Ishikawa (cell line): ENCODE results near the gene CEP131.

Experiments used
- CEBPB ChIP-seq: IDR thresholded peaks from 2 replicates; pipeline ENCODE4 v1.6.1; 2012
- CREB1 ChIP-seq: IDR thresholded peaks from 2 replicates; pipeline ENCODE4 v1.6.1; 2012; ENCODE audit warnings: low read depth
- EGR1 ChIP-seq: IDR thresholded peaks from 2 replicates; pipeline ENCODE4 v1.6.1; 2012
- EP300 ChIP-seq: IDR thresholded peaks from 2 replicates; pipeline ENCODE4 v1.6.1; 2012; ENCODE audit warnings: borderline replicate concordance
- FOXM1 ChIP-seq: IDR thresholded peaks from 2 replicates; pipeline ENCODE4 v1.6.1; 2012; ENCODE audit warnings: low read depth, borderline replicate concordance
- NFIC ChIP-seq: IDR thresholded peaks from 2 replicates; pipeline ENCODE4 v1.6.1; 2012
- RAD21 ChIP-seq: IDR thresholded peaks from 2 replicates; pipeline ENCODE4 v1.6.1; 2012; ENCODE audit warnings: low read depth
- TAF1 ChIP-seq: IDR thresholded peaks from 2 replicates; pipeline ENCODE4 v1.6.1; 2012; ENCODE audit warnings: low read depth, mild to moderate bottlenecking
- TCF12 ChIP-seq: IDR thresholded peaks from 2 replicates; pipeline ENCODE4 v1.6.1; 2012; ENCODE audit warnings: low read depth
- TEAD4 ChIP-seq: IDR thresholded peaks from 2 replicates; pipeline ENCODE4 v1.6.1; 2012
- YY1 ChIP-seq: IDR thresholded peaks from 2 replicates; pipeline ENCODE4 v1.6.1; 2012; ENCODE audit warnings: low read depth
- ZBTB7A ChIP-seq: IDR thresholded peaks from 2 replicates; pipeline ENCODE4 v1.6.1; 2012; ENCODE audit warnings: low read depth
- TF ChIP-seq, protein P1 (sequence below): IDR thresholded peaks from 2 replicates; pipeline ENCODE4 v1.6.1; 2012; ENCODE audit warnings: low read depth, mild to moderate bottlenecking
- TF ChIP-seq, protein P2 (sequence below): IDR thresholded peaks from 2 replicates; pipeline ENCODE4 v1.6.1; 2012
- TF ChIP-seq, protein P3 (sequence below): IDR thresholded peaks from 2 replicates; pipeline ENCODE4 v1.6.1; 2012

CEP131 gene

DNA sequence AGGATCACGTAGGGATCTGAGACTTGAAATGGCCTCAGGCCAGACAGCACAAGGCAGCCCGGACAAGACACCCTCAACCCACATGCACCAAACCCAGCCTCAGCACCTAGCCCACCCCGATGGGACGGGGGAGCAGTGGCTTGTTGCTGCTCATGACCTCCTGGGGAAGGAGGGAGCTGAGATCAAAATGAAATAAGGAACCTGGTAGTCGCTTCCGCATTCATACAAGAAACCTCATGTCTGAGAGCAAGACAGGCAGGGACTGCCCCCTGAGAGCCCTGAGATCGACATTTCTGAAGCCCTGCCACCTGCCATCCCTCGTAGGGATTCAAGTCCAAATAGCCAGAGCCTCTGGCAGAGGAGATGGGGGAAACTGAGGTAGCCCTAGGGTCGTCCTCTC is 5.7 kb upstream of the CEP131 start:
- no peak for TF ChIP-seq ZBTB7A
- TF ChIP-seq EP300, result no peak
- TF ChIP-seq, protein P1, sequence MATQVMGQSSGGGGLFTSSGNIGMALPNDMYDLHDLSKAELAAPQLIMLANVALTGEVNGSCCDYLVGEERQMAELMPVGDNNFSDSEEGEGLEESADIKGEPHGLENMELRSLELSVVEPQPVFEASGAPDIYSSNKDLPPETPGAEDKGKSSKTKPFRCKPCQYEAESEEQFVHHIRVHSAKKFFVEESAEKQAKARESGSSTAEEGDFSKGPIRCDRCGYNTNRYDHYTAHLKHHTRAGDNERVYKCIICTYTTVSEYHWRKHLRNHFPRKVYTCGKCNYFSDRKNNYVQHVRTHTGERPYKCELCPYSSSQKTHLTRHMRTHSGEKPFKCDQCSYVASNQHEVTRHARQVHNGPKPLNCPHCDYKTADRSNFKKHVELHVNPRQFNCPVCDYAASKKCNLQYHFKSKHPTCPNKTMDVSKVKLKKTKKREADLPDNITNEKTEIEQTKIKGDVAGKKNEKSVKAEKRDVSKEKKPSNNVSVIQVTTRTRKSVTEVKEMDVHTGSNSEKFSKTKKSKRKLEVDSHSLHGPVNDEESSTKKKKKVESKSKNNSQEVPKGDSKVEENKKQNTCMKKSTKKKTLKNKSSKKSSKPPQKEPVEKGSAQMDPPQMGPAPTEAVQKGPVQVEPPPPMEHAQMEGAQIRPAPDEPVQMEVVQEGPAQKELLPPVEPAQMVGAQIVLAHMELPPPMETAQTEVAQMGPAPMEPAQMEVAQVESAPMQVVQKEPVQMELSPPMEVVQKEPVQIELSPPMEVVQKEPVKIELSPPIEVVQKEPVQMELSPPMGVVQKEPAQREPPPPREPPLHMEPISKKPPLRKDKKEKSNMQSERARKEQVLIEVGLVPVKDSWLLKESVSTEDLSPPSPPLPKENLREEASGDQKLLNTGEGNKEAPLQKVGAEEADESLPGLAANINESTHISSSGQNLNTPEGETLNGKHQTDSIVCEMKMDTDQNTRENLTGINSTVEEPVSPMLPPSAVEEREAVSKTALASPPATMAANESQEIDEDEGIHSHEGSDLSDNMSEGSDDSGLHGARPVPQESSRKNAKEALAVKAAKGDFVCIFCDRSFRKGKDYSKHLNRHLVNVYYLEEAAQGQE, result no peak
- TF ChIP-seq FOXM1, result no peak
- TF ChIP-seq RAD21, result no peak
- TF ChIP-seq TCF12, result no peak
- no peak for TF ChIP-seq NFIC
- TF ChIP-seq EGR1, result no peak
- no peak for TF ChIP-seq YY1
- TF ChIP-seq, protein P2, sequence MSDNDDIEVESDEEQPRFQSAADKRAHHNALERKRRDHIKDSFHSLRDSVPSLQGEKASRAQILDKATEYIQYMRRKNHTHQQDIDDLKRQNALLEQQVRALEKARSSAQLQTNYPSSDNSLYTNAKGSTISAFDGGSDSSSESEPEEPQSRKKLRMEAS, result no peak
- no peak for TF ChIP-seq TEAD4
- TF ChIP-seq CEBPB, result no peak
- TF ChIP-seq TAF1, result no peak
- TF ChIP-seq CREB1, result no peak
- TF ChIP-seq, protein P3, sequence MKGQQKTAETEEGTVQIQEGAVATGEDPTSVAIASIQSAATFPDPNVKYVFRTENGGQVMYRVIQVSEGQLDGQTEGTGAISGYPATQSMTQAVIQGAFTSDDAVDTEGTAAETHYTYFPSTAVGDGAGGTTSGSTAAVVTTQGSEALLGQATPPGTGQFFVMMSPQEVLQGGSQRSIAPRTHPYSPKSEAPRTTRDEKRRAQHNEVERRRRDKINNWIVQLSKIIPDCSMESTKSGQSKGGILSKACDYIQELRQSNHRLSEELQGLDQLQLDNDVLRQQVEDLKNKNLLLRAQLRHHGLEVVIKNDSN, result no peak

DNA sequence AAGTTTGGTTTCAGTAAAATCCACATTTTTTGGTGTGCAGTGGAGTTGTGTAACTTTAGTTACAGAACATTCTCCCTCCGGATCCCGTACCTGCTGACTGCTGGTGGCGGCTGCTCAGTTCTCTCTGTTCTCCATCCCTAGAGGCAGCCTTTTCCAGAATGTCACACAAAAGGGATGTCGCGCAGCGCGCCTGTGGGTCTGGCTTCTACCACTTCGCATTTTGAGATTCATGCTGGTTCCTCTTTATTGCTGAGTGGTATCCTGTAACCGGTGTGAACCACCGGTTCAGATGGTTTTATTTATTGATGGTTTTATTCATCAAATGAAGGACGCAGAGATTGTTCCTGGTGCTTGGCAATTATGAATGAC is 981 bp upstream of the CEP131 start:
- TF ChIP-seq TAF1, result no peak
- no peak for TF ChIP-seq EGR1
- TF ChIP-seq, protein P2, result no peak
- no peak for TF ChIP-seq FOXM1
- no peak for TF ChIP-seq EP300
- no peak for TF ChIP-seq NFIC
- TF ChIP-seq CREB1, result no peak
- TF ChIP-seq, protein P3, result no peak
- TF ChIP-seq YY1, result no peak
- TF ChIP-seq ZBTB7A, result no peak
- no peak for TF ChIP-seq TCF12
- TF ChIP-seq CEBPB, result no peak
- TF ChIP-seq, protein P1, result no peak
- TF ChIP-seq TEAD4, result no peak
- TF ChIP-seq RAD21, result no peak

DNA sequence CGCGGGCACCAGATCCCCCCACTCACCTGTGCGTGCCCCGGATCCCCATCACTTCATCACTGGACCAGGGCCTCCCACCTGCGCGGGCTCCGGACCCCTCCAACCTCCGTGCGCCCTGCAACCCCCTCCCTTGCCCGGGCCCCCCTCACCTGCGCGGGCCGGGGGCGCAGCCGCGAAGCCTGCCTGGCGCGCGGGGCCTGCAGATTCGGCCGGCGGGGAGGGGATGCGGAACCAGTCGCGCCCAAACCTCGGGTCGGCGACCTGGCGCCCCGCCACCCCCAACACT is 202 bp downstream of the CEP131 start:
- TF ChIP-seq CREB1, result no peak
- no peak; the same call in 1 of the 2 replicates for TF ChIP-seq NFIC
- TF ChIP-seq EGR1, result no peak
- peak; percentile 66; the same call in 1 of the 2 replicates for TF ChIP-seq ZBTB7A

DNA sequence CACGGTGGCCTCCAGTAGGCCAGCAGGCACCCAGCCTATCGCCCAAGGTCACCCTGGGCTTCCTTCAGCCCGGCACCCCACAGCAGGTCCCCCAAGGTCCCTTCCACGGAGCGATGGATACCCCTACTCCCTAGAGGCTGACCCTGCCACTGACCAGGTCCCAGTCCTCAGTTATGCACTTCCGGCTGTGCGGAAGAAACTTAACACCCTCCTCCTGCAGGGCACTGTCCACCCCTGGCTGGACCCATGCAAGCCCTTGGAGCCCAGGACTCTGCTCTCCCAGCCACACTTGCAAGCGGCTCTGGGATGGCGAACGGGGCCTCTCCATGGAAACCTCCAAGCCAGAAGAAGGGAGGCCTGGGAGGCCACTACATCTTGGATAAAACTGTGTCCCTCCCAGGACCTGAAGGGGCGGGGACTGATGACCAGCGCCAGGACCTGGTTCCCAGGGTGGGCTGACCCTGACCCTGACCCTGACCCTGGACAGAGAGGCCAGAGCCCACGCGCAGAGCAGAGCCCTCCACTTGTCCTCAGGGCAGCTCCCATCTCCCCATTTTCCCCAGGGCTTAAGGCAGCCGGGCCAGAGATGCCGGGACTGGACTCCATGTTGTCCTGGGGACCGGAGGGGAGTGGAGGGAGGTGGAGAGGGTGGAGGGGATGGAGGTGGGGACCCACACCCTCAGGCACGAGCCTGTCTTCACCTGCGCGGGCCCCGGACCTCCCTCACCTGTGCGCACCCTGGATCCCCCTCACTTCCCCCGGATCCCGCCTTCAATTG is 734 bp downstream of the CEP131 start:
- no peak; the same call in 1 of the 2 replicates for TF ChIP-seq NFIC
- TF ChIP-seq TEAD4, result no peak
- TF ChIP-seq EP300, result no peak
- no peak for TF ChIP-seq CEBPB
- TF ChIP-seq ZBTB7A, result no peak
- no peak for TF ChIP-seq CREB1
- TF ChIP-seq EGR1, result no peak
- TF ChIP-seq YY1, result no peak
- TF ChIP-seq, protein P1, result no peak
- TF ChIP-seq, protein P2, result no peak
- TF ChIP-seq, protein P3, result no peak
- no peak for TF ChIP-seq TAF1
- no peak for TF ChIP-seq FOXM1
